ENCODE data around the gene USP3.

DNA sequence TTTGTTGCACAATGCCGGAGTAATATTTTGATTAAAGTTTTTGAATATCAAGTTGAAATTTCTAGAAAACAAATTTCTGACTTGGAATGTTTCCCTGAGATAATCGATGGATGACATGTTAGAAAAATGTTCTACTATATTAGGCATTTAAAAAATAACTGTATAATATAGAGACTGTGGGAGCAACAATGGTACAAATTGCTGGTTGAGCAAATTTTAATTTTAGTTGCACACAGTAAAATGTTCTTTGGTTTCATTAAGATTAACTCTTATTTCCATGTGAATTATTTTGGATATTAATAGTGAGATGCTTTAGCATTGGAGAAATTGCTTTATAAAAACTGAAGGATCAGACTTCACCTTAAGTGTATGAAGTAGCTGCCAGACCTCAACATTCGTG lies 9.3 kb downstream of the USP3 start:
- TF ChIP-seq POLR2AphosphoS5 (IDR thresholded peaks at IDR 0.05; ENCODE audit: low read depth, low read length): no peak
- no peak for TF ChIP-seq TAF1 (IDR thresholded peaks at IDR 0.05; ENCODE audit: low read depth, low read length)
- TF ChIP-seq POLR2A (IDR thresholded peaks at IDR 0.05; ENCODE audit: low read depth, low read length): no peak

All from GM12891 (cell line).